ENCODE results near the gene MEGF11. TPM values are rescaled to one million over a fixed set of nuclear protein-coding genes. Genes with fewer than 3 reads are reported as not detected.
A peak's percentile ranks its signal among the peaks of the same experiment; 100 is the strongest.

MEGF11 gene
- total RNA-seq, 1 donor from 2014 or later: not detected

GRCh38 chr15:65917936-65918335 is 335.6 kb downstream of the MEGF11 start:
- no peaks in the 10 kb centered on the region for H3K27me3 Mint-ChIP-seq
- ChIA-PET CTCF (interaction anchor here (1.1 kb wide), 1 partner anchor 16 kb away, joined by 6 read pairs; no protein-coding TSS in a partner anchor), POLR2A (interaction anchor here (1.4 to 2.8 kb wide), 3 partner anchors 16 to 125 kb away, joined by 3 to 23 read pairs (median 11); partner anchors contain the start of genes DENND4A and RAB11A)
- intact Hi-C loops (cut with micrococcal nuclease): loop anchor here (1.0 to 2.0 kb wide), 3 partner anchors 16 to 99 kb away; partner anchors contain the start of gene RAB11A
- H3K36me3 Mint-ChIP-seq (ENCODE audit: low read depth): peaks cover 2% of the 10 kb centered on the region
- H3K4me3 Mint-ChIP-seq: no peak overlapping the region
- peaks cover 82% of the 10 kb centered on the region for H3K4me1 Mint-ChIP-seq
- TF ChIP-seq, protein P1, sequence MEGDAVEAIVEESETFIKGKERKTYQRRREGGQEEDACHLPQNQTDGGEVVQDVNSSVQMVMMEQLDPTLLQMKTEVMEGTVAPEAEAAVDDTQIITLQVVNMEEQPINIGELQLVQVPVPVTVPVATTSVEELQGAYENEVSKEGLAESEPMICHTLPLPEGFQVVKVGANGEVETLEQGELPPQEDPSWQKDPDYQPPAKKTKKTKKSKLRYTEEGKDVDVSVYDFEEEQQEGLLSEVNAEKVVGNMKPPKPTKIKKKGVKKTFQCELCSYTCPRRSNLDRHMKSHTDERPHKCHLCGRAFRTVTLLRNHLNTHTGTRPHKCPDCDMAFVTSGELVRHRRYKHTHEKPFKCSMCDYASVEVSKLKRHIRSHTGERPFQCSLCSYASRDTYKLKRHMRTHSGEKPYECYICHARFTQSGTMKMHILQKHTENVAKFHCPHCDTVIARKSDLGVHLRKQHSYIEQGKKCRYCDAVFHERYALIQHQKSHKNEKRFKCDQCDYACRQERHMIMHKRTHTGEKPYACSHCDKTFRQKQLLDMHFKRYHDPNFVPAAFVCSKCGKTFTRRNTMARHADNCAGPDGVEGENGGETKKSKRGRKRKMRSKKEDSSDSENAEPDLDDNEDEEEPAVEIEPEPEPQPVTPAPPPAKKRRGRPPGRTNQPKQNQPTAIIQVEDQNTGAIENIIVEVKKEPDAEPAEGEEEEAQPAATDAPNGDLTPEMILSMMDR (IDR thresholded peaks at IDR 0.05): no peak
- H3K9me3 Mint-ChIP-seq: no peaks in the 10 kb centered on the region
- DNase-seq (no peak), ATAC-seq (ENCODE audit: low read depth) (no peak)
- H3K27ac Mint-ChIP-seq: no peak overlapping the region

- Mint-ChIP-seq H3K4me1 (peaks cover 78% of the 10 kb centered on the region), H3K9me3 (no peaks in the 10 kb centered on the region), H3K36me3 (ENCODE audit: low read depth) (peaks cover 2% of the 10 kb centered on the region), H3K27ac (peak overlapping the region; percentile 64), H3K4me3 (peak overlapping the region; percentile 69), H3K27me3 (no peaks in the 10 kb centered on the region)
- ChIA-PET POLR2A (interaction anchor here (0.5 to 2.8 kb wide), 5 partner anchors 15 to 339 kb away, joined by 3 to 23 read pairs (median 5); partner anchors contain the start of genes DENND4A and RAB11A), CTCF (interaction anchor here (0.8 to 1.1 kb wide), 3 partner anchors 16 to 65 kb away, joined by 3 to 6 read pairs (median 4); no protein-coding TSS in a partner anchor)
- no peak for ATAC-seq (ENCODE audit: low read depth)
- no peak for DNase-seq
- intact Hi-C loops (cut with micrococcal nuclease): loop anchor here (1.0 to 2.0 kb wide), 3 partner anchors 15 to 98 kb away; partner anchors contain the start of gene RAB11A
- TF ChIP-seq, protein P1 (IDR thresholded peaks at IDR 0.05): no peak
These were observed 336.2 kb downstream of the MEGF11 start for GRCh38 chr15:65917407-65917756.

DNA sequence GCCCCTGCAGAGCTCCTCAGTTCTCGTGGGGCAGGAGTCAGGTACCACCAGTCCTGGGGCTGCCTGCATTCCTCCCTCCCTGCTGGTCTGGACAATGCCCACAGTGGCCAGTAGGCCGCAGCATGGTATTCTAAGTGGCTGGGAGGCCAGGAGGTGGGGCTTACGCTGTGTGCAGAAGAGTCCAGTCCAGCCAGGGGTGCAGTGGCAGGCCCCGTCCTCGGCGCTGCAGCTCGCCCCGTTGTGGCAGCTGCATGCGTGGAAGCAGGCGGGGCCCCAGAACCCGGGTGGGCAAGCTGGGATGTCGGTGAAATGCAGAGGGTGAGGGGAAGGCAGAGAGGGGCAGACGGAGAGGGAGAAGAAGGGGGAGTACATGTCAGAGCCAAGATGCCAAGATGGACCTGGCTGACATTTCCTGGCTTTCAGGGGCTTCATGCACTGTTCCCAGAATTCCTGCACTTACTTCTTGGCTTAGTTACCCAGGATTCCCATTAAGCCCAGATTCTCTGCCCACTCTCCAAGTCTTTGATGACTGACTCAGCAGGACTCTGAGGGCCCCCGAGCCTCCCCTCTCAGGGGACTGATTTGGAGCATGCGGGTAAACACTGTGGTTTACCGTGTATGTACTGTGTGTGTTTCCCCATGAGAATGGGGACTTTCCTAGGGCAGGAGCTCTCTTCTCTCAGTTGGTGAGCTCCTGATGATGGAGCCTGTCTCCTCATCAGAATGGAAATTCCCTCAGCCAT is 336.7 kb downstream of the MEGF11 start:
- no peaks in the 10 kb centered on the region for H3K9me3 Mint-ChIP-seq
- DNase-seq (peak; percentile 64), ATAC-seq (ENCODE audit: low read depth) (peak; percentile 91)
- ChIA-PET POLR2A (interaction anchor here (0.5 to 2.8 kb wide), 5 partner anchors 15 to 339 kb away, joined by 3 to 23 read pairs (median 5); partner anchors contain the start of genes DENND4A and RAB11A), CTCF (interaction anchor here (0.7 to 1.1 kb wide), 4 partner anchors 15 to 278 kb away, joined by 3 to 6 read pairs (median 4); no protein-coding TSS in a partner anchor)
- H3K4me3 Mint-ChIP-seq: peak overlapping the region; percentile 69
- intact Hi-C loops (cut with micrococcal nuclease): loop anchor here (1.0 to 2.0 kb wide), 3 partner anchors 15 to 98 kb away; partner anchors contain the start of gene RAB11A
- TF ChIP-seq, protein P1 (IDR thresholded peaks at IDR 0.05): no peak
- H3K27ac Mint-ChIP-seq: peak overlapping the region; percentile 64
- peaks cover 4% of the 10 kb centered on the region for H3K36me3 Mint-ChIP-seq (ENCODE audit: low read depth)
- H3K27me3 Mint-ChIP-seq: no peaks in the 10 kb centered on the region
- H3K4me1 Mint-ChIP-seq: peaks cover 72% of the 10 kb centered on the region

DNA sequence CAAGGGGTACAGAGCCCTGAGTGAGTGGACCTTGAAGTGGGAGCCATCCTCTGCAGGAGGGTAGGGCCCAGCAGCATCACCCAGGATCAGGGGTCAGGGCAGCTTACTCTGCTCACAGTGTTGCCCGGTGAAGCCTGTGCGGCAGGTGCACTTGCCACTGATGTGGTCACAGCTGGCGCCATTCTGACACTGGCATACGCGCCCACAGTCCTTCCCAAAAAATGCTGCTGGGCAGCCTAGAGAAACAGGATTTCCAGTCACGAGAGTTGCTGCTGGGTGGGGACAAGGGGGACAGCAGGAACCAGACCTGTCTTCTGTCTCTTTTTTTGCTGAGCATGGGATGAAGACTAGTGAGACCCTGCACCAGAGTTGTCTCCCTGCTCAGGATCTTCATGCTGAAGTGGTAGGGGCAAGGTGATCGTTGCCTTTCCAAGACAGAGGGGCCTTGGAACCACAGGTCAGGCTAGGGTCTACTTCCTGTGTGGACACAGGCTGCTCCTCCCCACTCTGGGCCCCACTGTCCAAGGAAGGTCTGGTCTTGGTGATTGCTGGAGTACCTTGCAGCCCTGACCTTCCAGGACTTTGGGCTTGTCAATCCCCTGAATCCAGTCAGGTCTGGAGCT is 337.4 kb downstream of the MEGF11 start:
- no peak for ATAC-seq (ENCODE audit: low read depth)
- Mint-ChIP-seq H3K27me3 (no peaks in the 10 kb centered on the region), H3K4me3 (no peak overlapping the region), H3K36me3 (ENCODE audit: low read depth) (peaks cover 7% of the 10 kb centered on the region), H3K4me1 (peaks cover 65% of the 10 kb centered on the region), H3K9me3 (no peaks in the 10 kb centered on the region), H3K27ac (no peak overlapping the region)
- TF ChIP-seq, protein P1 (IDR thresholded peaks at IDR 0.05): no peak
- DNase-seq: no peak
- ChIA-PET POLR2A (interaction anchor here (0.9 to 2.8 kb wide), 3 partner anchors 14 to 47 kb away, joined by 3 to 23 read pairs (median 11); partner anchors contain the start of gene RAB11A), CTCF (interaction anchor here (0.7 kb wide), 1 partner anchor 277 kb away, joined by 3 read pairs; no protein-coding TSS in a partner anchor)
- intact Hi-C loops (cut with micrococcal nuclease): loop anchor here (2.0 kb wide), 1 partner anchor 47 kb away; the partner anchor contains the start of gene RAB11A
